K562 (cell line): ENCODE data around the gene GULP1. TPM values are rescaled to one million over a fixed set of nuclear protein-coding genes. Genes with fewer than 3 reads are reported as not detected.

Experiments used
- ATAC-seq: fragments of 200-7000 bp; cut with Tn5 transposase; 3 replicates; pipeline ENCODE4 v1.9.1; 2020; ENCODE audit warnings: moderate library complexity
- BruUV-seq: library from RNA; stranded (reverse); fragments of 400-500 nt; replicated peaks from 2 replicates; lab custom pipeline; 2021; lab: Mats Ljungman, UMichigan
- CTCF ChIA-PET: fragments of 300-600 bp; formaldehyde crosslinking; extraction: SDS; loops from one replicate; lab custom pipeline; 2021; ENCODE audit warnings: low intra/inter-chr PET ratio; lab: Yijun Ruan, JAX
- POLR2A ChIA-PET: fragments of 300-600, 350-650 bp; sonication (Branson Sonifier 250); formaldehyde crosslinking; extraction: SDS; loops from one replicate; lab custom pipeline; 2021; ENCODE audit warnings: antibody characterized with exemption, inconsistent platforms; lab: Yijun Ruan, JAX
- DNase-seq, 4 experiments: peaks; one replicate each; pipeline versions ENCODE4 v3.0.0 to v3.0.0-alpha.2; 2011 to 2018; ENCODE audit warnings: low spot score in 3 of 4, mixed read lengths in 3 of 4; ENCODE audit errors: extremely low read depth in 1 of 4
- FAIRE-seq: peaks from 2 replicates; lab custom pipeline; 2011; peaks lifted over from hg19 to GRCh38; lab: Jason Lieb, UNC
- H2AFZ ChIP-seq: 2 replicates; pipeline ENCODE4 v1.6.0; 2011; ENCODE audit warnings: low read depth, low read length, control low read depth, inconsistent platforms
- H3K27ac ChIP-seq: fragments of 200-600 bp; 3 replicates; pipeline ENCODE4 v1.8.0; 2011; ENCODE audit warnings: low read depth, mild to moderate bottlenecking, control low read depth, inconsistent platforms, low read length, moderate library complexity, mixed read lengths; ENCODE audit errors: extremely low read depth
- H3K27me3 ChIP-seq, 2 experiments: fragments of 300-600 bp in 1 of 2; 2 replicates in 1 of 2; 3 replicates in 1 of 2; pipeline versions ENCODE4 v1.6.0 to v1.8.0; 2011; ENCODE audit warnings: inconsistent platforms in 2 of 2, low read length in 2 of 2, mild to moderate bottlenecking in 1 of 2, mixed read lengths in 1 of 2, moderate library complexity in 1 of 2; ENCODE audit not compliant: control insufficient read depth in 2 of 2, insufficient read depth in 2 of 2
- H3K36me3 ChIP-seq: fragments of 300-600 bp; 3 replicates; pipeline ENCODE4 v1.8.0; 2011; ENCODE audit warnings: mild to moderate bottlenecking, low read length, inconsistent platforms; ENCODE audit not compliant: control insufficient read depth, insufficient read depth
- H3K4me1 ChIP-seq, 2 experiments: fragments of 200-600 bp in 1 of 2; replicated peaks in 1 of 2; 2 replicates in 1 of 2; 3 replicates in 1 of 2; pipeline versions ENCODE4 v1.5.1 to v1.8.0; 2011; ENCODE audit warnings: inconsistent platforms in 2 of 2, low read length in 2 of 2, mild to moderate bottlenecking in 1 of 2, mixed read lengths in 1 of 2, moderate library complexity in 1 of 2; ENCODE audit not compliant: control insufficient read depth in 2 of 2, insufficient read depth in 2 of 2
- H3K4me2 ChIP-seq: 2 replicates; pipeline ENCODE4 v1.6.1; 2011; ENCODE audit warnings: low read length, control low read depth, inconsistent platforms, mixed read lengths; ENCODE audit not compliant: insufficient read depth
- H3K4me3 ChIP-seq: fragments of 200-600 bp; sonication (generic), shearing (Covaris generic); 2 replicates; pipeline ENCODE4 v1.5.1; 2016; ENCODE audit warnings: control low read depth, inconsistent platforms
- H3K79me2 ChIP-seq: fragments of 200-600 bp; 3 replicates; pipeline ENCODE4 v1.8.0; 2011; ENCODE audit warnings: low read length, inconsistent platforms; ENCODE audit not compliant: control insufficient read depth, insufficient read depth
- H3K9ac ChIP-seq, 2 experiments: 2 replicates each; pipeline versions ENCODE4 v1.6.0 to v1.6.1; 2011; ENCODE audit warnings: low read depth in 2 of 2, low read length in 2 of 2, control low read depth in 1 of 2, inconsistent platforms in 1 of 2, mild to moderate bottlenecking in 1 of 2, mixed read lengths in 1 of 2; ENCODE audit not compliant: insufficient read depth in 1 of 2
- H3K9me1 ChIP-seq: one replicate; pipeline ENCODE4 v1.6.0; 2011; ENCODE audit warnings: inconsistent platforms, mild to moderate bottlenecking, low read length, moderate library complexity; ENCODE audit not compliant: control insufficient read depth, insufficient read depth
- H3K9me3 ChIP-seq: replicated peaks from 2 replicates; pipeline ENCODE4 v1.5.1; 2011; ENCODE audit warnings: low read depth, low read length, inconsistent platforms; ENCODE audit not compliant: control insufficient read depth, insufficient read depth
- H4K20me1 ChIP-seq: replicated peaks from 2 replicates; pipeline ENCODE4 v1.6.1; 2011; ENCODE audit warnings: low read length, inconsistent platforms, mixed read lengths; ENCODE audit not compliant: control insufficient read depth, insufficient read depth
- CEBPB ChIP-seq: fragments of 450-650 bp; IDR thresholded peaks from 2 replicates; pipeline ENCODE4 v1.6.1; 2016; ENCODE audit warnings: missing genetic modification characterization, missing compliant biosample characterization
- HMG20B ChIP-seq: fragments of 250-450 bp; sonication (Bioruptor Pico); IDR thresholded peaks from 2 replicates; pipeline ENCODE4 v1.5.0; 2021; ENCODE audit warnings: mild to moderate bottlenecking
- NCOR1 ChIP-seq: fragments of 450-650 bp; IDR thresholded peaks from 2 replicates; pipeline ENCODE4 v1.6.1; 2016; ENCODE audit warnings: mild to moderate bottlenecking, moderate library complexity
- NONO ChIP-seq, 2 experiments: fragments of 200-400 bp in 1 of 2; fragments of 450-650 bp in 1 of 2; formaldehyde crosslinking in 1 of 2; IDR thresholded peaks; 2 replicates each; pipeline ENCODE4 v1.6.1; 2017; ENCODE audit warnings: low read depth in 2 of 2, mild to moderate bottlenecking in 2 of 2, moderate library complexity in 2 of 2, low read length in 1 of 2
- PYGO2 ChIP-seq: fragments of 450-650 bp; IDR thresholded peaks from 2 replicates; pipeline ENCODE4 v1.6.1; 2016; ENCODE audit warnings: mild to moderate bottlenecking, missing genetic modification characterization, moderate library complexity, missing compliant biosample characterization
- RBM22 ChIP-seq: fragments of 200-400 bp; formaldehyde crosslinking; IDR thresholded peaks from 2 replicates; pipeline ENCODE4 v1.6.1; 2018; ENCODE audit warnings: low read length, low read depth; ENCODE audit not compliant: poor library complexity, severe bottlenecking
- RERE ChIP-seq: sonication (generic); formaldehyde crosslinking; IDR thresholded peaks from 2 replicates; pipeline ENCODE4 v1.8.0; 2023; ENCODE audit warnings: missing genetic modification reagents, mild to moderate bottlenecking, borderline replicate concordance
- ZKSCAN3 ChIP-seq: fragments of 250-450 bp; sonication (Bioruptor Pico); IDR thresholded peaks from 2 replicates; pipeline ENCODE4 v1.4.0; 2020
- ZNF121 ChIP-seq: sonication (generic); formaldehyde crosslinking; conservative IDR thresholded peaks from 2 replicates; pipeline ENCODE4 v1.8.0; 2022; ENCODE audit warnings: missing genetic modification reagents
- ZNF217 ChIP-seq: sonication (generic); formaldehyde crosslinking; IDR thresholded peaks from 2 replicates; pipeline ENCODE4 v1.8.0; 2022; ENCODE audit warnings: mild to moderate bottlenecking, missing genetic modification reagents
- in situ Hi-C: fragments of 300-500 bp; cut with MboI; formaldehyde crosslinking; loops from 4 replicates; pipeline ENCODE4 v1.15.0; 2018; ENCODE audit warnings: inconsistent platforms, mixed read lengths
- intact Hi-C: fragments of 100-400 bp; cut with micrococcal nuclease; formaldehyde crosslinking; loops from 2 replicates; pipeline ENCODE4 v1.14.2; 2022
- polyA plus RNA-seq, 8 experiments: library from polyadenylated mRNA; depleted of rRNA in 4 of 8; stranded (reverse) in 5 of 8; unstranded in 3 of 8; fragments of >200 nt; fragmentation: Nextera tagmentation in 2 of 8; fragmentation: Illumina TruSeq in 1 of 8; extraction: Ambion mirVana in 2 of 8; extraction: Trizol in 1 of 8; gene quantifications; 2 replicates each; pipeline versions ENCODE4 v1.2.1 to v1.2.3, GENCODE V29; 2011 to 2014; ENCODE audit warnings: inconsistent platforms in 1 of 8, missing spikeins in 1 of 8
- total RNA-seq, 7 experiments: library from RNA; depleted of rRNA in 6 of 7; stranded (reverse); fragments of >200 nt in 6 of 7; fragmentation: Illumina TruSeq in 2 of 7; extraction: Trizol in 2 of 7; gene quantifications; 2 replicates each; pipeline versions ENCODE4 v1.2.1 to v1.2.3, GENCODE V29; 2011 to 2021; ENCODE audit warnings: low replicate concordance in 1 of 7

The GULP1 gene
- total and polyA plus RNA-seq, 9 of the 15 experiments (the other 6 are each of a cell fraction or from before 2014, with no cell fraction given) = 8.5 to 25.3 (median 19.5) TPM

GRCh38 chr2:188492751-188493150 is 201.1 kb downstream of the GULP1 start (continued):
- TF ChIP-seq RERE = no peak
- no peak for TF ChIP-seq NONO (IDR thresholded peaks at IDR 0.05; ENCODE audit: low read depth in 2 of 2, low read length in 1 of 2)
- TF ChIP-seq ZNF121 (CRISPR knock-in tag) = no peak
- TF ChIP-seq CEBPB (tag) = no peak

- POLR2A ChIA-PET = no interaction called here
- H3K36me3 ChIP-seq = no peaks in the 10 kb centered on the region
- H3K27me3 ChIP-seq = no peaks in the 10 kb centered on the region
- no peaks in the 10 kb centered on the region for H3K79me2 ChIP-seq
- CTCF ChIA-PET = no interaction called here
- ATAC-seq (no peak), FAIRE-seq (no peak), DNase-seq (no peak)
- H3K9ac ChIP-seq = no peak overlapping the region
- intact Hi-C loops (no loop called here), in situ Hi-C loops (no loop called here)
- H3K4me1 ChIP-seq = no peaks in the 10 kb centered on the region
- no TSS peak for BruUV-seq
- no peak overlapping the region for H2AFZ ChIP-seq
- no peaks in the 10 kb centered on the region for H3K9me3 ChIP-seq
- no peak overlapping the region for H3K27ac ChIP-seq
- H3K9me1 ChIP-seq = no peaks in the 10 kb centered on the region
- H4K20me1 ChIP-seq = no peaks in the 10 kb centered on the region
- TF ChIP-seq PYGO2 (tag) = no peak
- TF ChIP-seq ZKSCAN3 (CRISPR knock-in tag) = no peak
- no peak for TF ChIP-seq RBM22
- no peak for TF ChIP-seq HMG20B (CRISPR knock-in tag)
- no peak for TF ChIP-seq NCOR1
- TF ChIP-seq ZNF217 (CRISPR knock-in tag) = no peak
- TF ChIP-seq, all 486 proteins: peak for 0
- Histone ChIP-seq H3K4me2 (no peak overlapping the region), H3K4me3 (no peak overlapping the region)
These were observed 203.2 kb downstream of the GULP1 start for GRCh38 chr2:188494906-188495305.
